Stimulated activated naive CD8-positive, alpha-beta T cell treated with anti-CD3 and anti-CD28 coated beads, Interleukin-15, Interleukin-2, amounts not matched to agents 100 U/mL and 50 U/mL, for 24 hours (primary cell): ENCODE measurements around the gene PHKG1.
"Not testable (repeated sequence)": the region's sequence is repeated elsewhere in the genome, so short reads cannot be mapped to it uniquely, and the experiment has no call there.

Experiments used
- ATAC-seq: fragments of 150-1000 bp; cut with Tn5 transposase; one replicate; pipeline ENCODE4 v1.10.0; 2021
- DNase-seq: peaks from one replicate; pipeline ENCODE4 v3.0.0; 2021

PHKG1 gene

GRCh38 chr7:56045758-56046157, 47.0 kb downstream of the PHKG1 start:
- not testable (repeated sequence) for ATAC-seq

GRCh38 chr7:56040730-56041129, 52.0 kb downstream of the PHKG1 start:
- DNase-seq, result no peak
- ATAC-seq, result no peak

More at GRCh38 chr7:56045758-56046157, 47.0 kb downstream of the PHKG1 start:
- not testable (repeated sequence) for DNase-seq

GRCh38 chr7:56033671-56034432, 58.9 kb downstream of the PHKG1 start:
- peak; percentile 93 for ATAC-seq
- DNase-seq, result peak; percentile 75

GRCh38 chr7:56032578-56032977, 60.2 kb downstream of the PHKG1 start:
- not testable (repeated sequence) for DNase-seq, ATAC-seq

- DNase-seq, ATAC-seq: not testable (repeated sequence)
Observed at GRCh38 chr7:56031556-56031955, 61.2 kb downstream of the PHKG1 start.

- ATAC-seq (no peak), DNase-seq (no peak)
Observed at GRCh38 chr7:56030340-56030739, 62.4 kb downstream of the PHKG1 start.
